ENCODE measurements around the gene FAAP100. TPM values are rescaled to one million over a fixed set of nuclear protein-coding genes. Genes with fewer than 3 reads are reported as not detected.

The FAAP100 gene
- total RNA-seq, 1 donor from 2014 or later, result 76.5 TPM

GRCh38 chr17:81524039-81524864 is 27.9 kb downstream of the FAAP100 start:
- intact Hi-C loops (cut with micrococcal nuclease), result no loop called here
- H3K4me3 Mint-ChIP-seq, result no peak overlapping the region
- H3K27ac Mint-ChIP-seq, result no peak overlapping the region
- peaks cover 8% of the 10 kb centered on the region for H3K27me3 Mint-ChIP-seq
- no peak for DNase-seq
- no peaks in the 10 kb centered on the region for H3K9me3 Mint-ChIP-seq
- H3K36me3 Mint-ChIP-seq (ENCODE audit: low read depth), result no peaks in the 10 kb centered on the region
- no peaks in the 10 kb centered on the region for H3K4me1 Mint-ChIP-seq

- peaks cover 8% of the 10 kb centered on the region for H3K27me3 Mint-ChIP-seq
- H3K4me1 Mint-ChIP-seq, result no peaks in the 10 kb centered on the region
- intact Hi-C loops (cut with micrococcal nuclease), result no loop called here
- H3K4me3 Mint-ChIP-seq, result no peak overlapping the region
- DNase-seq, result no peak
- no peaks in the 10 kb centered on the region for H3K9me3 Mint-ChIP-seq
- no peaks in the 10 kb centered on the region for H3K36me3 Mint-ChIP-seq (ENCODE audit: low read depth)
- H3K27ac Mint-ChIP-seq, result no peak overlapping the region
Observed at GRCh38 chr17:81523402-81524038, 28.6 kb downstream of the FAAP100 start.

- no peak for DNase-seq
- peaks cover 8% of the 10 kb centered on the region for H3K27me3 Mint-ChIP-seq
- intact Hi-C loops (cut with micrococcal nuclease), result no loop called here
- H3K4me3 Mint-ChIP-seq, result no peak overlapping the region
- no peaks in the 10 kb centered on the region for H3K36me3 Mint-ChIP-seq (ENCODE audit: low read depth)
- H3K9me3 Mint-ChIP-seq, result no peaks in the 10 kb centered on the region
- peaks cover 3% of the 10 kb centered on the region for H3K4me1 Mint-ChIP-seq
- no peak overlapping the region for H3K27ac Mint-ChIP-seq
Observed at GRCh38 chr17:81522491-81523401, 29.4 kb downstream of the FAAP100 start.

GRCh38 chr17:81520021-81520901 is 31.9 kb downstream of the FAAP100 start:
- Mint-ChIP-seq H3K9me3 (no peaks in the 10 kb centered on the region), H3K36me3 (ENCODE audit: low read depth) (peaks cover 1% of the 10 kb centered on the region), H3K27ac (no peak overlapping the region), H3K27me3 (peaks cover 8% of the 10 kb centered on the region), H3K4me1 (peaks cover 15% of the 10 kb centered on the region), H3K4me3 (peak overlapping the region; percentile 5)
- no peak for DNase-seq
- intact Hi-C loops (cut with micrococcal nuclease), result no loop called here

- peaks cover 3% of the 10 kb centered on the region for H3K36me3 Mint-ChIP-seq (ENCODE audit: low read depth)
- H3K27ac Mint-ChIP-seq, result no peak overlapping the region
- intact Hi-C loops (cut with micrococcal nuclease), result no loop called here
- H3K9me3 Mint-ChIP-seq, result no peaks in the 10 kb centered on the region
- H3K27me3 Mint-ChIP-seq, result peaks cover 8% of the 10 kb centered on the region
- peak overlapping the region; percentile 35 for H3K4me3 Mint-ChIP-seq
- DNase-seq, result peak; percentile 89
- peaks cover 15% of the 10 kb centered on the region for H3K4me1 Mint-ChIP-seq
Observed at GRCh38 chr17:81519284-81520020, 32.7 kb downstream of the FAAP100 start.

GRCh38 chr17:81518785-81519283 is 33.3 kb downstream of the FAAP100 start:
- Mint-ChIP-seq H3K4me3 (peak overlapping the region; percentile 28), H3K27me3 (peaks cover 8% of the 10 kb centered on the region), H3K27ac (no peak overlapping the region), H3K9me3 (no peaks in the 10 kb centered on the region), H3K36me3 (ENCODE audit: low read depth) (peaks cover 3% of the 10 kb centered on the region), H3K4me1 (peaks cover 15% of the 10 kb centered on the region)
- DNase-seq, result peak; percentile 78
- intact Hi-C loops (cut with micrococcal nuclease), result no loop called here

GRCh38 chr17:81518113-81518784 is 33.9 kb downstream of the FAAP100 start:
- Mint-ChIP-seq H3K36me3 (ENCODE audit: low read depth) (peaks cover 3% of the 10 kb centered on the region), H3K27me3 (peaks cover 8% of the 10 kb centered on the region), H3K4me1 (peaks cover 17% of the 10 kb centered on the region), H3K27ac (no peak overlapping the region), H3K4me3 (peak overlapping the region; percentile 42), H3K9me3 (no peaks in the 10 kb centered on the region)
- intact Hi-C loops (cut with micrococcal nuclease), result no loop called here
- DNase-seq, result no peak

GRCh38 chr17:81517339-81518112 is 34.6 kb downstream of the FAAP100 start:
- H3K9me3 Mint-ChIP-seq, result no peaks in the 10 kb centered on the region
- peak overlapping the region; percentile 42 for H3K4me3 Mint-ChIP-seq
- H3K27me3 Mint-ChIP-seq, result peaks cover 8% of the 10 kb centered on the region
- H3K4me1 Mint-ChIP-seq, result peaks cover 17% of the 10 kb centered on the region
- H3K27ac Mint-ChIP-seq, result no peak overlapping the region
- no peak for DNase-seq
- intact Hi-C loops (cut with micrococcal nuclease), result no loop called here
- peaks cover 3% of the 10 kb centered on the region for H3K36me3 Mint-ChIP-seq (ENCODE audit: low read depth)

- intact Hi-C loops (cut with micrococcal nuclease), result no loop called here
- H3K9me3 Mint-ChIP-seq, result no peaks in the 10 kb centered on the region
- H3K4me1 Mint-ChIP-seq, result peaks cover 17% of the 10 kb centered on the region
- H3K27me3 Mint-ChIP-seq, result peaks cover 4% of the 10 kb centered on the region
- no peak overlapping the region for H3K27ac Mint-ChIP-seq
- no peak for DNase-seq
- H3K36me3 Mint-ChIP-seq (ENCODE audit: low read depth), result peaks cover 7% of the 10 kb centered on the region
- H3K4me3 Mint-ChIP-seq, result peak overlapping the region; percentile 92
Observed at GRCh38 chr17:81517009-81517338, 35.2 kb downstream of the FAAP100 start.

- Mint-ChIP-seq H3K4me1 (peaks cover 18% of the 10 kb centered on the region), H3K9me3 (no peaks in the 10 kb centered on the region), H3K27me3 (peaks cover 6% of the 10 kb centered on the region), H3K4me3 (peak overlapping the region; percentile 92), H3K36me3 (ENCODE audit: low read depth) (peaks cover 12% of the 10 kb centered on the region), H3K27ac (peak overlapping the region; percentile 37)
- no peak for DNase-seq
- intact Hi-C loops (cut with micrococcal nuclease), result no loop called here
Observed at GRCh38 chr17:81516439-81516838, 35.7 kb downstream of the FAAP100 start.

- peaks cover 20% of the 10 kb centered on the region for H3K4me1 Mint-ChIP-seq
- peaks cover 5% of the 10 kb centered on the region for H3K27me3 Mint-ChIP-seq
- peak overlapping the region; percentile 92 for H3K27ac Mint-ChIP-seq
- peaks cover 21% of the 10 kb centered on the region for H3K36me3 Mint-ChIP-seq (ENCODE audit: low read depth)
- DNase-seq, result no peak
- H3K9me3 Mint-ChIP-seq, result no peaks in the 10 kb centered on the region
- intact Hi-C loops (cut with micrococcal nuclease), result no loop called here
- peak overlapping the region; percentile 92 for H3K4me3 Mint-ChIP-seq
Observed at GRCh38 chr17:81515530-81516041, 36.6 kb downstream of the FAAP100 start.

All from activated CD4-positive, alpha-beta T cell treated with anti-CD3 and anti-CD28 coated beads, Interleukin-2, amount 10 ng/mL, durations not matched to agents 24 days and 14 days (primary cell).